Activated T-cell treated with anti-CD3 and anti-CD28 coated beads for 48 hours (primary cell): ENCODE measurements around the gene AXDND1.
"Not testable (repeated sequence)": the region's sequence is repeated elsewhere in the genome, so short reads cannot be mapped to it uniquely, and the experiment has no call there.

Source experiments
- DNase-seq: peaks from one replicate; pipeline ENCODE4 v3.0.0-alpha.2; 2020; ENCODE audit warnings: low read depth

AXDND1 gene, protein sequence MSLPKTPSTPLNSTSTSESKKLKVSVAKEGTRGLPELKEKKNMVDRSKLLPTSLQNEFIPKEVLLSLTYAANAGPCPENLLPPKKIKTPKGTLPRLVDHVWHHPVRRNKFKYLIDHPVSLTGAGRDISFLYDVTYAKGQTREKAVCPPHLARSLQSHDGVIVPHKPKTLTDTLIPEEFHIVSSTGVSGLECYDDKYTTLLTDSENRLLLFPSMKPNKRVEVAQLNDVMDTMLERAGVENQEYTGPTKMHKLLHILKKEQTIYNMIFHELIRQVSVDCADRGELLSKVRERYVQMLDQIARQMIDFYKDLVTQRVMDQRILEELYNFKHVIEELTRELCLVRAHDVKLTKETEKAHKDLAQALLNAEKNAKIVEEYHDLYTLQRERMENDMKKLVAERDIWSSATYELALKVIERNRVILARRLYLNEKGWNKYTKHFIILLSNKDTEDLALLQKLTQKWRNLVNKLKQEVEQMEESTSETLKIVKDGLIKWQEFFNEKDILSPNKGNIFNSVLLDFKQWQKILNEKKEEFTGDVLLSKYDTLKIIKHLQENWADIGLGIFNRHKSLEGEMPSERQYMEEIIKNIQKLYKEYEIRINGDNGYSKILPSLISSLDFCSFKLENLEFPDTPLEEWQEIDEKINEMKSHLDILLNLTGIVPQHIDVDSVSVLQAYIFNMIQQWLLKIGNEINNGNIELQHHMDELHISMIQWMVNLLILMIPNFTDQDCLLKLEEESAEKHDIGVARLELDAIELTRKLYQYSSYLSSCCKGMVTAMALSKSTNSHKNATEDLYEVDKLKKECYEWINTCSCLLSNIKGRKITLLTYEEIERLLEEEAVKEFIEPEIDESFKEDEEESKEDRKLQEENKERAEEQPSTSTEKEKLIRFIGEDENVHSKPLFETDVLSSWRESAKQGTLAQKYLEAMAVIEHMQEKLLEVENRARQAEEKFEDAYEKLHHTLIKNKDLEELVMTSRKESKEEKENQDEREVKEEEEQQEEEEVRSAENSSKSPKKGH

DNA sequence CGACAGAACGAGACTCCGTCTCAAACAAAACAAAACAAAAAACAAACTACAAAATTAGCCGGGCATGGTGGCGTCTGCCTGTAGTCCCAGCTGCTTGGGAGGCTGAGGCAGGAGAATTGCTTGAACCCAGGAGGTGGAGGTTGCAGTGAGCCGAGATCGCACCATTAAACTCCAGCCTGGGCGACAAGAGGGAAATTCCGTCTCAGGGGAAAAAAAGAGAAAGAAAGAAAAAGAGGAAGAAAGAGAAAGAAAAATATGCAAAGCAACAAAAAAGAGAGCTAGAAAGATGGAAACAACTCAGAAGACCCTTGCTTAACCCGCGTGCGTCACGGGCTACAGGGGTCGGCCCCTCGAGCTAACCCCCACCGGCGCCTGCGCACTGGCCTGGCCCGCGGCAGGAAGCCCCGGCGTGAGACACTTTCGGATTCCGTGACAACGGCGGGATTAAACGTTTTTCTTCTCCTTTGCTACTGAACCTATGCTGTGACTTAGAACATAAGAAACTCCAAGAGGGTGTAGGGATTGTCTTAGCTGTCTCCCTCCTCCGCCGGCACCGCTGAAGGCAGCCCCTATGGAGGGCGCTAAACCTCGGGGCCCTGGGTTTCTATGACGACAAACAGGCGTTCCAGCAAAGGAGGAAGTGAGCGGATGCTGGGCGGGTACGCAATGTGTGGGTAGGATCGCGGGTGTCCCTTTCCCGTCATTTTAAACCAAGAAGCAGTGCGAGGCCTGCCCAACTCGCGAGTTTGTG, at the start of gene AXDND1:
Gene AXDND1 (plus strand): TSS at position 630 of the 751 bp plus-strand sequence. CDS start 539 bp downstream, outside the sequence.
- DNase-seq, result peak; percentile 80

DNA sequence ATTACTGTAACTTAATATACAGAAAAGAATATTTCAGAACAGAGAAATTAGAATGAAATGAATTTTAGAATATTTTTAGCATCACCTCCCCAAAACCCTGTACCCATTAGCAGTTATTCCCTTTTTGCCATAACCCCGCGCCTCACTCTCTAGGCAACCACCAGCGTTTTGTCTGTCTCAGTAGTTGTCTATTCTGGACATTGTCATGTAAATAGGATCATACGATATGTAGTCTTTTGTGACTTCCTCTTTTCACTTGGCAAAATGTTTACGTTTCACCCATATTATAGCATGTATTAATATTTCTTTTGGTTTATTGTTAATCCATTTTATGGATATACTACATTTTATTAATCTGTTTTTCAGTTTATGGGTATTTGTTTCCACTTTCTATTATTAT, 47.3 kb upstream of the AXDND1 start:
- no peak for DNase-seq

DNA sequence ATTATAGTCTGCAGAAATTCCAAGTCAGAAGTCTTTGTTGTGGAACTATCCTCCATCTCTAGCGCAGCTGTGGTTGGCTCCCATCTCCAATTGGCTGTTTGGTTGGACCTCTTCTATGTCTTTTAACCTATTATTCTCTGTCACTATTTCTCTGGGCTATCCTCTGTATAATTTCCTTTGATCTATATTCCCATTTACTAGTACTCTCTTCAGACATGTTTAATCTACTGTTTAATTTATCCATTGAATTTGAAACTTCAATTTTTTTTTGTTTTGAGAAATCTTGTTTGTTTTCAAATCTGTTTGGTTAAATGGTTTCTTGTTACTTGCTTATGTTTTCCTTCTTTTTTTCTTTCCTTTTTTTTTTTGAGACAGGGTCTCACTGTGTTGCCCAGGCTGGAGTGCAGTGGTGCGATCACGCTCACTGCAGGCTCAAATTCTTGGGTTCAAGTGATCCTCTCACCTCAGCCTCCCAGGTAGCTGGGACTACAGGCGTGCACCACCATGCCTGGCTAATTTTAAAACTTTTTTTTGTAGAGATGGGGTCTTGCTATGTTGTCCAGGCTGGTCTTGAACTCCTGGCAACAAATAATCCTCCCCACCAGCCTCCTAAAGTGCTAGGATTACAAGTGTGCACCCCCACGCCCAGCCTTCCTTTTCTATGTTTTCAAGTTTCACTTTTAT, 44.1 kb upstream of the AXDND1 start:
- no peak for DNase-seq

DNA sequence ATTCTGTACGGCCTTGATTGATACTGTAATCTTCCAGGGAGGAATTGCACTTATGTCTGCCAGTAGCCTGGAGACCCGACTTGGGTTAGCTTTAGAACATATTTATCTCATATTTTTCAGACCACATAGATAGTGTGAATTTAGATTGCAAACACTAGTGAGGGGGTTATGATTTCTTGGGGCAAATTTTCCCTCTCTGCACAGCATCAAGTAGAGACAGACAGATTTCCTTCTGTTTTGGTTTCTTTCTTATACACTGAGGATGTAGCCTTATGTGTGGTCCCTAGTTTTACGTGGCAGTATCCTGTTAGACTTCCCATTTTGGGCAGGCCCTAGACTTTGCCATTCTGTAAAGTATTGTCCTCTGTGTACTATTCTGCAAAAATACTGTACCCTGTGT, 43.2 kb upstream of the AXDND1 start:
- DNase-seq, result no peak

DNA sequence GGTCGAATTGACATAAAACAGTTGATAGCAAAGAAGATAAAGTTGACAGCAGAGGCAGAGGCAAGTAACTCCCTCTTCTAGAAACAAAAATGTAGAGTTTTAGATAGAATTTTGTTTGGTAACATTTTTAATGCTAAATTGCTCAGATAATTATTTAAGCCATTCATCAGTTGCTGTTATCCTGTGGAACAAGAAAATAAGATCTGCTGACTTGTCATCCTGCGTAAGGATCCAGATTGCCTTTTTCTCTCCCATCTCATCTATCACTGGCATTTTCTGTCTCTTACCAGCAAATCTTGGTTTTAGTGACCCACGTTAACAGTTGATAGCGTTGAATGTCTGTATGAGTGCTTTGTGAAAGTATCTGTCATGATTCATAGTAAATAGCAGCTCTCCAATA, 42.3 kb upstream of the AXDND1 start:
- no peak for DNase-seq

DNA sequence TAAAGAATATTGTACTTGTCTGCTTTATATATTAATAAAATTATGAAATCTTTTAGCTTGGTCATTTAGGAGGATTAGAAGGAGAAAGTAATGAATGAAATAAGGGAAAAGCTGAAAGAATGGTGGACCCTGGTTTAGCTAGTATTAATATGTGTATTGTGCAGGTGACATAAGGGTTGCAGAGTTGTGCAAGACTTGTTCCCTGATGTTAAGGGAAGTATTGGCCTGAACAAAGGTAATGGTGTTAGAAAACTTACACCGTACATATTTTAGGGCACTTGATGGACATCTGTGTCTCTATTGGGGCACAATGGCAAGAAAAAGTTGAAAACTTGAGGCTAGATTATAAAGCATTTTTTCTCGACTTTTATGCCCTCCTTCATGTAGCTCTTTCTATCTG, 39.9 kb upstream of the AXDND1 start:
- no peak for DNase-seq

DNA sequence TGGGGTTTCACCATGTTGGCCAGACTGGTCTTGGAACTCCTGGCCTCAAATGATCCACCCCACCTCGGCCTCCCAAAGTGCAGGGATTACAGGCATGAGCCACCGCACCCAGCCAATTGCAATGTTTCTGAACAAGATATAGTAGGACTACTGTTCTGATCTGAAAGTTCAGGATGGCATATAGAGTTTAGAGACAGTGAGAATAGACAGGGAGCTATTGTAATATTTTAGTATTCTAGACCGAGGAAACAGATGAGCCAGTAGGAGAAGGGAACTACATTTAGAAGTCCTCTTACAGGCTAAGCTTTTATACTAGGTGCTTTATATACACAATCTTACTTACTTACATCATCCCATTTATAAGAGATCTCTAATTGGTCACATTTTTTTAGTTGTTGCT, 39.0 kb upstream of the AXDND1 start:
- DNase-seq, result no peak

DNA sequence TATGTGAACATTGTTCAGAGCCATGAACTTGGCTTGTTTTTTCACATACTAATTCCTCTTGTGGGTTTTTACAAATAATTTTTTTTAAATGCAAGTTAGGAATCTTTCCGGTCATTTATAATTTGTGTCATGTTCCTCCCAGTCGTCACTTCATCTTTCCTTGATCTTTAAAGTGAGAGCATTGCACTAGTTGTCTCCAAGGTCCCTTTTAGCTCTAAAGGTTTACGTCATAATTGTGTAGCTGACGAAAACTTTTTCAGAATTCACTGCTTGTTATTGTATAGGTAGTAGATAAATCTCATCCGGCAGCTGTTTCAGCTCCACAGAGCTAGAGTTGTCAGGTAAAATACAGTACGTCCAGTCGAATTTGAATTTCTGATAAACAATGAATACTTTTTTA, 38.6 kb upstream of the AXDND1 start:
- no peak for DNase-seq

DNA sequence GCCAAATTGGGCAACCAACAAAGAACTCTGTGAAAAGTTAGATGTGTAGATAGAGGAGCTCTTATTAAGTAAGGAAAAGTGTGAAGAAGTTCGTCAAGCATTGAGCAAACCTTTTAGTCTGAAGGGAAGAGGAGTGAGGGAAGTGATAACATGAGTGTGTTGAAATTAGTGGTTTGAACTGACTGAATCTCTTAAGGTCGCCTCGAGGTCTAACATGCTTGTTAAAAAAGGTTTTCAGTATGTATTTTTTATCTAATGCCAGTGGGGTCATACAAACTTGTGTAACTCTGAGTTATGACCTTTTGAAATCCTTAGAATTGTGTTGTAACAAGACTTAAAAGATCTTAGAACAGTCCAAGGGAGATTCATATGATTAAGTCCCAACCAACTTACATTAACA, 38.1 kb upstream of the AXDND1 start:
- DNase-seq, result no peak

DNA sequence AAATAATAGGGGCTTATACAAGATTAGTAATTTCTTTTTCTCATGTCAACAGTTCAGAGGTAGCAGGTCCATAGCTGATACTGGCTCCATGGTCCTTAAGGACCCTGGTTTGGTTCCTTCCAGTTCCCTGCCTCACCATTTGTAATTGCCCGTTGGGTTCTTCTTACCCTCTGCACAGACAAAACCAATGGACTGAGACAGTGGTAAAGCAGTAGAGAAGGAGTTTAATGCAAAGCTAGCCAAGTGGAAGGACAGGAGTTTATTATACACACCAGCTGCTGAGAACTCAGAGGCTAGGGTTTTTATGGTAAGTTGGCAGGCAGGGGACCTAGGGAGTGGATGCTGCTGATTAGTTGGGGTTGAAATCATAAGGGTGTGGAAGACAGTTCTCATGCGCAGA, 35.9 kb upstream of the AXDND1 start:
- DNase-seq, result no peak

DNA sequence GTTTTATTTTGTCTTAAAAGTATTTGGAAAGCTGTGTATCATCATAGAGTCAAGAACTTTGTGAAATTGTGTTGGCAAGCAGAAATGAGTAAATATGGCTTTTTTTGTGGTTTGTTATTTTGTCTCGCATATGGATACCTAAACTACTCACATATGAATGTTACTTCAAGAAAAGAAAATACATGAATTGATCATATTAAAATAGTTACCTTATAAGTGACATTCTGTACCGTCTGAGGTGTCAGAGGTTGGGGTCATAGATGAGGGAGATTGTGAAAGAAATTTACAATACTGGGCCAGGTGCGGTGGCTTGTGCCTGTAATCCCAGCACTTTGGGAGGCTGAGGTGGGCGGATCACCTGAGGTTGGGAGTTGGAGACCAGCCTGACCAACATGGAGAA, 31.3 kb upstream of the AXDND1 start:
- DNase-seq, result no peak

DNA sequence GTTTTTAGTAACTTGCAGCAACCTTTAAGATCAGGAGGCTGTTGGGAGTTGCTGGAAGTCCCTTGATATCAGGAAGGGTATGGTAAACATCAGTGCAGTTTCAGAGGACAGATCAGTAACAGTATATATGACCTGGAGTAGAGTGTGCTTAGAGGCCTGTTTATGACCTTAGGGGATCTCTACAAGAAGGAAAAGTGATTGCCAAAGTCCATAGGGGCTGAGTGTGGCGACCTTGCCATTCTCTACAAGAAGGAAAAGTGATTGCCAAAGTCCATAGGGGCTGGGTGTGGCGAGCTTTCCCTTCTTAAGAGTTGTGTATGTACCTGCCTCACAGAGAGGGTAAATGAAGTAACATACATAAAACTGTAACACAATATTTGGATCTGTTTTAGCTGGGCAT, 28.5 kb upstream of the AXDND1 start:
- no peak for DNase-seq

DNA sequence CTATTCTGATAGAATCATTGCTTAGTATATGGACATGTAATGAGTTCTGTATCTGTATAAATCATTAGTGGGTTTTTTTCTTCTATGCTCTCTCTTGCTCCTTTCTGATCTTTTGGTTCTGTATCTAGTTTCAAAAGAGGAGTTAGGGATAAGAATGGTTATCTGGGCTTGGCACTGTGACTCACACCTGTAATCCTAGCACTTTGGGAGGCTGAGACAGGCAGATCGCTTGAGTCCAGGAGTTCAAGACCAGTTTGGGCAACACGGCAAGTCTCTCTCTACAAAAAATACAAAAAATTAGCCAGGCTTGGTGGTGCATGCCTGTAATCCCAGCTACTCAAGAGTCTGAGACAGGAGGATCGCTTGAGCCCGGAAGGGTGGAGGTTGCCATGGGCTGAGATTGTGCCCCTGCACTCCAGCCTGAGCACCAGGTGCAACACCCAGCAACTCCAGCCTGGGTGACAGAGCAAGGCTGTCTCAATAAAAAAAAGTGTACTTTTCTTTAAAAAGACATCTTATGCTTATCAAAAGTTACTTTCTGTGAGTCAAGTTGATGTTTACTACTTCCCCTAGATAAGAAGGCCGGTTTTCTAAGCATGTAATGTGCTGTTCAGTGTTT, 27.7 kb upstream of the AXDND1 start:
- no peak for DNase-seq

DNA sequence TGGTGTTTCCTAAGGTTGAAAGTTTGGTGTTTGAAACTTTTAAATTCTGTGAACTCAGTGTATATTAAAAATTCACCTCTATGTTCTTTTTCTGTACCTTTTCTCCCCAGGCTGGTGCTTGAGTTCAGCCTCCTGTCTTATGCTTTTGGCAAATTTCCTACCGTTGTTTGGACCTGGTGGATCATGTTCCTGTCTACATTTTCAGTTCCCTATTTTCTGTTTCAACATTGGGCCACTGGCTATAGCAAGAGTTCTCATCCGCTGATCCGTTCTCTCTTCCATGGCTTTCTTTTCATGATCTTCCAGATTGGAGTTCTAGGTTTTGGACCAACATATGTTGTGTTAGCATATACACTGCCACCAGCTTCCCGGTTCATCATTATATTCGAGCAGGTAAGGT, 24.9 kb upstream of the AXDND1 start:
- DNase-seq, result no peak

DNA sequence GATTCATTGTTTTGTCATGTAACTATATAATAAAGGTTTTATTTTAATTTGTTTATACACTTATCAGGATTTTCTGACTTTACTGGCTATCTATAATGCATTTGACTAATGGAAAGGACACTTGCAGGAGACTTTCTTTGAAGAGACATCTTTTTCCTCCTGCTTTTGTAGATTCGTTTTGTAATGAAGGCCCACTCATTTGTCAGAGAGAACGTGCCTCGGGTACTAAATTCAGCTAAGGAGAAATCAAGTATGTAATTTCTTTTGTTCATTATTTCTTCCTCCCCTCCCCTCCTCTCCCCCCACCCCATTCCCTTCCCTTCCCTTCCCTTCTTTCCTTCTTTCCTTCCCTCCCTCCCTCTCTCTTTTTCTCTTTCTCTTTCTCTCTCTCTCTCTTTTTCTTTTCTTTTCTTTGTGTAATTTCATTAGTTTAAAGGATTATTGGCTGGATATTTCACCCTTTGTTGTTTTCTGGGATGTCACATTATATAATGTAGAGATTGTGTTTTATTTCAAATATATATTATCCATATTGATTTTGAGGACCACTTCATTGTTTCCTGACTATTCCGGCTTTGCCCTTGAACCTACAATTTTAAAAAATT, 23.7 kb upstream of the AXDND1 start:
- DNase-seq, result no peak

DNA sequence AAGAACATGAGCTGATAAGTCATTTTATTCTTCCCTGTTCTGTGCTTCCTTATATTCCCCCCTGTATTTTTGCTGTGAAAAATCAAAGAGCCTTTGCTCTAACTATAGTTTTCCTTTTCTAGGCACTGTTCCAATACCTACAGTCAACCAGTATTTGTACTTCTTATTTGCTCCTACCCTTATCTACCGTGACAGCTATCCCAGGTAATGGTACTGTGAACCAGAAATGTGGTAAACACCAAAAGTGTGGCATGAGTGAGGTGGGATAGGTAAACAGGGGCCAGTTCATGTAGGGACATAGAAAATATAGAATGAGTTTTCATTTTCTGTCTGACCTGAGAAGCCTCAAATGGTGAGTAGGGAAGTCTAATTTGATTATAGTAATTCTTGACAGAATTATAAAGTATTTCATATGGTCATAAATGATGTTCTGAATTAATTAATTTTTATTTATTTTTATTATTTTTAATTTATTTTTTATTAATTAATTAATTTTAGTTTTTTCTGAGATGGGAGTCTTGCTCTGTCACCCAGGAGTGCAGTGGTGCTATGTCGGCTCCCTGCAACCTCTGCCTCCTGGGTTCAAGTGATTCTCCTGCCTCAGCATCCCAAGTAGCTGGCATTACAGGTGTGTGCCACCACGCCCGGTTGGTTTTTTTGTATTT, 22.9 kb upstream of the AXDND1 start:
- DNase-seq, result no peak

DNA sequence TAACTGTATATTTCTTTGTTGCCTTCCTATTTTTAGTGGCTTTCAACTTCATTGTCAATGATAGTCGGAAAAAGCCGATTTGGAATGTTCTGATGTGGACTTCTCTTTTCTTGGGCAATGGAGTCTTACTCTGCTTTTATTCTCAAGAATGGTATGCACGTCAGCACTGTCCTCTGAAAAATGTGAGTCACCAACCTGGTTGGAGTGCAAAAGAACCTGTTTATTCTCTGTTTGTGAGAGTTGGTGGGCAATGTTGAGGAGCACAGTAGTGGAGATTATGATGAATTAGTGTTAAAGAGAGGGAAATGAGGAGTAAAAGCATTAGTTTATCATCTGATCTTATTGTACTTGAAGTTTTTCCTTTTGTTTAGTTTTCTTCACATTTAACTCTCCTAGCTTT, 14.5 kb upstream of the AXDND1 start:
- no peak for DNase-seq

DNA sequence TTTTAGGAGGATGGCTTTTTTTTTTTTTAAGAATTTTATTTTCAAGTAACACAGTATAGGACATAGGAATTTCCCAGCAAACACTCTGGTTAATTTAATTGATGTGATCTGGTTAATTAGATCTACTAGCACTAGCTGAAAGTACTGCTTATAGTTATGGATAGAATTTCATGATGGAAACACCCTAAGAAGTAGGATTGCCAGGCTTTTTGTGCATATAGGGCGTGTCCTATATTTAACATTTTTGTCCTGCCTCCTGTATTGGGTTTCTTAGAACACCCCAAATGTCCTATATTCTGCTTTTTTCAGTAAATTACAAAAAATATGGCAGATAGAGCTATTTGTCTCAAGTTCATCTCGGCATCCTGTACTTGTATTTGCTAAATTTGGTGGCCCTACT, 13.5 kb upstream of the AXDND1 start:
- no peak for DNase-seq

DNA sequence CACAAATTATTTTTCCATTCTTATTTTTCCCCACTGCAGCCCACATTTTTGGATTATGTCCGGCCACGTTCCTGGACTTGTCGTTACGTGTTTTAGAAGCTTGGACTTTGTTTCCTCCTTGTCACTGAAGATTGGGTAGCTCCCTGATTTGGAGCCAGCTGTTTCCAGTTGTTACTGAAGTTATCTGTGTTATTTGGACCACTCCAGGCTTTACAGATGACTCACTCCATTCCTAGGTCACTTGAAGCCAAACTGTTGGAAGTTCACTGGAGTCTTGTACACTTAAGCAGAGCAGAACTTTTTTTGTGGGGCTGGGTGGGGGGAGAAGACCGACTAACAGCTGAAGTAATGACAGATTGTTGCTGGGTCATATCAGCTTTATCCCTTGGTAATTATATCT, 12.2 kb upstream of the AXDND1 start:
- no peak for DNase-seq

DNA sequence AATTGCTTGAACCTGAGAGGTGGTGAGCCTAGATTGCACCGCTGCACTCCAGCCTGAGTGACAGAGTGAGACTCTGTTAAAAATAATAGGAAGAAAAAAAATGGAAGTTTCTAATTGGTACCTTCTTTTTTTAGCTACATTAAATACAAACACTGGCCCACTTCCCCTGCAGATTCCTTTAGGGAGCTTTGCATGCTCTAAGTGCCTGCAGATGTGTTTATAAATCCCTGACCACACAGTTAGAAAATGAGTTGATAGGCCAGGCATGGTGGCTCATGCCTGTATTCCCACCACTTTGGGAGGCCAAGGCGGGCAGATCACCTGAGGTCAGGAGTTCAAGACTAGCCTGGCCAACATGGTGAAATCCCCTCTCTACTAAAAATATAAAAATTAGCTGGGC, 4.1 kb upstream of the AXDND1 start:
- DNase-seq, result not testable (repeated sequence)
